Caki2 (cell line): ENCODE measurements around the gene DDX54. TPM values are rescaled to one million over a fixed set of nuclear protein-coding genes. Genes with fewer than 3 reads are reported as not detected.
"Not testable (repeated sequence)": the region's sequence is repeated elsewhere in the genome, so short reads cannot be mapped to it uniquely, and the experiment has no call there.

Source experiments
- DNase-seq: peaks from one replicate; pipeline ENCODE4 v3.0.0-alpha.2; 2015; ENCODE audit warnings: low read depth
- in situ Hi-C: cut with HindIII; loops from 2 replicates; pipeline ENCODE4 v1.10.0; 2016; ENCODE audit warnings: low sequenced_read_pairs, low pct_unique_long_range_greater_than_20kb, mixed read lengths
- total RNA-seq: library from RNA; depleted of rRNA; stranded (reverse); fragments of >200 nt; shearing (Covaris generic); gene quantifications from 2 replicates; pipeline ENCODE4 v1.2.3, GENCODE V29; 2014; ENCODE audit warnings: low replicate concordance

Gene DDX54
- total RNA-seq, 1 experiment from 2014 or later = 48.3 TPM

- in situ Hi-C loops = no loop called here
- peak; percentile 87 for DNase-seq
Measured at GRCh38 chr12:113136128-113136989, 48.9 kb downstream of the DDX54 start.

GRCh38 chr12:113135178-113136127 is 49.8 kb downstream of the DDX54 start, which contains the start of gene RASAL1:
TSS of gene RASAL1 (minus strand) at chr12:113135761. CDS start at chr12:113135462, 299 bp downstream.
- DNase-seq = peak; percentile 93
- in situ Hi-C loops = no loop called here

- no peak for DNase-seq
- in situ Hi-C loops = no loop called here
Measured at GRCh38 chr12:113134521-113134951, 50.7 kb downstream of the DDX54 start.

GRCh38 chr12:113134071-113134470 is 51.2 kb downstream of the DDX54 start:
- in situ Hi-C loops = no loop called here

GRCh38 chr12:113133666-113134065 is 51.6 kb downstream of the DDX54 start:
- DNase-seq = no peak
- in situ Hi-C loops = no loop called here

More at GRCh38 chr12:113134071-113134470, 51.2 kb downstream of the DDX54 start:
- no peak for DNase-seq

GRCh38 chr12:113133036-113133435 is 52.2 kb downstream of the DDX54 start:
- DNase-seq = no peak
- in situ Hi-C loops = no loop called here

- in situ Hi-C loops = no loop called here
- no peak for DNase-seq
Measured at GRCh38 chr12:113131556-113131955, 53.7 kb downstream of the DDX54 start.

- peak; percentile 84 for DNase-seq
- in situ Hi-C loops = no loop called here
Measured at GRCh38 chr12:113130457-113131135, 54.7 kb downstream of the DDX54 start.

GRCh38 chr12:113129664-113130456 is 55.4 kb downstream of the DDX54 start:
- DNase-seq = no peak
- in situ Hi-C loops = no loop called here

- DNase-seq = no peak
- in situ Hi-C loops = no loop called here
Measured at GRCh38 chr12:113128802-113129663, 56.2 kb downstream of the DDX54 start.

- in situ Hi-C loops = no loop called here
- DNase-seq = no peak
Measured at GRCh38 chr12:113127791-113128199, 57.5 kb downstream of the DDX54 start.

- in situ Hi-C loops = no loop called here
- DNase-seq = peak; percentile 61
Measured at GRCh38 chr12:113120670-113121370, 64.5 kb downstream of the DDX54 start.

- in situ Hi-C loops = no loop called here
- DNase-seq = no peak
Measured at GRCh38 chr12:113119980-113120669, 65.2 kb downstream of the DDX54 start.

- in situ Hi-C loops = no loop called here
- no peak for DNase-seq
Measured at GRCh38 chr12:113118142-113118541, 67.1 kb downstream of the DDX54 start.

- peak; percentile 33 for DNase-seq
- in situ Hi-C loops = not testable (repeated sequence)
Measured at GRCh38 chr12:113117684-113118083, 67.6 kb downstream of the DDX54 start.

- in situ Hi-C loops = no loop called here
- no peak for DNase-seq
Measured at GRCh38 chr12:113116875-113117274, 68.4 kb downstream of the DDX54 start.
